B cell (primary cell): ENCODE data around the gene SPTBN2. TPM values are rescaled to one million over a fixed set of nuclear protein-coding genes. Genes with fewer than 3 reads are reported as not detected.

Experiments
- ATAC-seq: fragments of 200-7000 bp; cut with Tn5 transposase; one replicate; pipeline ENCODE4 v1.10.0; 2021; ENCODE audit warnings: low read depth, mild to moderate bottlenecking, moderate number of reproducible peaks, moderate library complexity
- CTCF ChIA-PET: fragments of 350-600 bp; sonication (Branson Sonifier 250); formaldehyde crosslinking; loops from one replicate; lab custom pipeline; 2021; ENCODE audit warnings: antibody characterized with exemption, inconsistent platforms; lab: Charles Lee
- POLR2A ChIA-PET: fragments of 350-600 bp; sonication (Branson Sonifier 250); formaldehyde crosslinking; loops from one replicate; lab custom pipeline; 2021; ENCODE audit warnings: antibody characterized with exemption; lab: Charles Lee
- DNase-seq: peaks from one replicate; pipeline ENCODE4 v3.0.0; 2013
- H2AFZ ChIP-seq: 2 replicates; pipeline ENCODE4 v1.6.1; 2012; ENCODE audit warnings: mild to moderate bottlenecking, low read depth, low read length; ENCODE audit not compliant: insufficient read depth, poor library complexity, severe bottlenecking
- H3K27ac ChIP-seq, 2 donors: 1 replicate in 1 of 2; 2 replicates in 1 of 2; pipeline ENCODE4 v1.5.1; 2012 to 2013; ENCODE audit warnings: low read length in 2 of 2, mild to moderate bottlenecking in 2 of 2, moderate library complexity in 1 of 2
- H3K27me3 ChIP-seq, 4 experiments: fragments of 200-600 bp in 1 of 4; sonication (generic) in 1 of 4; replicated peaks in 1 of 4; 1 replicate in 2 of 4; 2 replicates in 2 of 4; pipeline versions ENCODE4 v1.6.1 to v1.7.0; 2013 to 2016; ENCODE audit warnings: low read length in 3 of 4, mild to moderate bottlenecking in 2 of 4, mixed read lengths in 1 of 4, moderate library complexity in 1 of 4; ENCODE audit not compliant: insufficient read depth in 4 of 4, control insufficient read depth in 3 of 4; ENCODE audit errors: control extremely low read depth in 1 of 4
- H3K36me3 ChIP-seq, 2 experiments: replicated peaks in 1 of 2; 1 replicate in 1 of 2; 2 replicates in 1 of 2; pipeline versions ENCODE4 v1.6.1 to v1.7.1; 2013; ENCODE audit warnings: low read length in 1 of 2; ENCODE audit not compliant: insufficient read depth in 2 of 2, control insufficient read depth in 1 of 2; ENCODE audit errors: control extremely low read depth in 1 of 2, extremely low read depth in 1 of 2
- H3K4me1 ChIP-seq, 2 donors: fragments of 200-600 bp in 1 of 2; sonication (generic) in 1 of 2; 1 replicate in 1 of 2; 2 replicates in 1 of 2; pipeline versions ENCODE4 v1.5.1 to v1.6.1; 2013 to 2017; ENCODE audit warnings: low read length in 2 of 2; ENCODE audit not compliant: control insufficient read depth in 2 of 2, insufficient read depth in 2 of 2
- H3K4me2 ChIP-seq: replicated peaks from 2 replicates; pipeline ENCODE3; 2012; ENCODE audit warnings: mild to moderate bottlenecking, low read depth, low read length; ENCODE audit not compliant: poor library complexity, severe bottlenecking
- H3K4me3 ChIP-seq, 5 experiments: fragments of 200-600 bp in 1 of 5; sonication (generic) in 1 of 5; 1 replicate in 3 of 5; 2 replicates in 2 of 5; pipeline versions ENCODE4 v1.5.1 to v1.7.0; 2011 to 2016; ENCODE audit warnings: low read length in 4 of 5, mild to moderate bottlenecking in 4 of 5, low read depth in 2 of 5, control low read depth in 1 of 5, moderate library complexity in 1 of 5; ENCODE audit not compliant: insufficient read depth in 1 of 5; ENCODE audit errors: control extremely low read depth in 1 of 5, extremely low read depth in 1 of 5
- H3K79me2 ChIP-seq: fragments of 200-600 bp; sonication (generic); one replicate; pipeline ENCODE4 v1.6.0; 2016; ENCODE audit warnings: low read length; ENCODE audit not compliant: control insufficient read depth, insufficient read depth
- H3K9ac ChIP-seq: fragments of 200-600 bp; sonication (generic); 2 replicates; pipeline ENCODE4 v1.6.1; 2017; ENCODE audit warnings: mild to moderate bottlenecking, low read length, moderate library complexity
- H3K9me3 ChIP-seq, 3 donors: one replicate each; pipeline versions ENCODE4 v1.6.1 to v1.7.1; 2013; ENCODE audit warnings: low read length in 2 of 3; ENCODE audit not compliant: control insufficient read depth in 2 of 3, insufficient read depth in 1 of 3; ENCODE audit errors: control extremely low read depth in 1 of 3
- H4K20me1 ChIP-seq: 2 replicates; pipeline ENCODE4 v1.6.0; 2012; ENCODE audit warnings: mild to moderate bottlenecking, low read length; ENCODE audit not compliant: insufficient read depth, control insufficient read depth, poor library complexity, severe bottlenecking
- H3K27ac Mint-ChIP-seq: one replicate; pipeline ENCODE4 v1.8.0; 2021; ENCODE audit warnings: mixed read lengths
- H3K27me3 Mint-ChIP-seq: one replicate; pipeline ENCODE4 v1.8.0; 2021; ENCODE audit warnings: mixed read lengths
- H3K4me1 Mint-ChIP-seq: one replicate; pipeline ENCODE4 v1.8.0; 2021; ENCODE audit warnings: mixed read lengths
- H3K4me3 Mint-ChIP-seq: one replicate; pipeline ENCODE4 v1.8.0; 2021; ENCODE audit warnings: mixed read lengths
- H3K9me3 Mint-ChIP-seq: one replicate; pipeline ENCODE4 v1.8.0; 2022; ENCODE audit warnings: mixed read lengths; ENCODE audit not compliant: insufficient read depth
- EZH2 ChIP-seq: IDR thresholded peaks from 2 replicates; pipeline ENCODE4 v1.6.1; 2012; ENCODE audit warnings: borderline replicate concordance, low read depth, mild to moderate bottlenecking, moderate library complexity, low read length; ENCODE audit not compliant: insufficient read depth, poor library complexity, severe bottlenecking
- WGBS: methylation state at CpG from one replicate; pipeline ENCODE4 v1.1.5; 2013; ENCODE audit warnings: missing lambda C conversion rate; ENCODE audit not compliant: insufficient coverage; 5-methylcytosine and 5-hydroxymethylcytosine counted together
- intact Hi-C: fragments of 100-400 bp; cut with micrococcal nuclease; formaldehyde crosslinking; loops from one replicate; pipeline ENCODE4 v1.10.0; 2022
- polyA plus RNA-seq: library from polyadenylated mRNA; depleted of rRNA; stranded (reverse); fragments of >200 nt; gene quantifications from 2 replicates; pipeline ENCODE4 v1.2.3, GENCODE V29; 2012
- total RNA-seq, 2 donors: library from RNA; stranded (reverse); fragments of 120-200 nt in 1 of 2; gene quantifications; 1 replicate in 1 of 2; 2 replicates in 1 of 2; pipeline versions ENCODE4 v1.2.3 to v1.2.4, GENCODE V29; 2013 to 2022
- TF ChIP-seq, protein P1 (sequence below): fragments of 200-600 bp; IDR thresholded peaks from one replicate; pipeline ENCODE4 v1.8.0; 2022; ENCODE audit warnings: antibody characterized with exemption, mild to moderate bottlenecking

Gene SPTBN2
- total and polyA plus RNA-seq, 2 donors (not counting 1 experiment from before 2014, with no cell fraction given), result 0.67 to 1.2 TPM

- peak overlapping the region; percentile 99 for H3K4me3 Mint-ChIP-seq
- H3K9me3 ChIP-seq, result no peaks in the 10 kb centered on the region
- H3K27me3 Mint-ChIP-seq, result no peaks in the 10 kb centered on the region
- peak overlapping the region; percentile 99 for H3K27ac Mint-ChIP-seq
- DNase-seq (peak; percentile 59), ATAC-seq (no peak)
- H3K27ac ChIP-seq, result peak overlapping the region in 1 of 2 donors; percentile 29
- H3K9me3 Mint-ChIP-seq, result no peaks in the 10 kb centered on the region
- 83% methylated on average over 9 of the region's 16 CpGs for WGBS
- peaks cover 60% of the 10 kb centered on the region for H3K79me2 ChIP-seq
- H3K9ac ChIP-seq, result peak overlapping the region; percentile 89
- CTCF ChIA-PET, result interaction anchor here (0.6 to 8.0 kb wide), 14 partner anchors 30 to 268 kb away, joined by 3 to 301 read pairs (median 16); partner anchors contain the start of genes ACTN3, BBS1, CCDC87 and CCS
- peak overlapping the region; percentile 97 for H3K4me2 ChIP-seq
- POLR2A ChIA-PET, result interaction anchor here (0.5 to 3.1 kb wide), 10 partner anchors 13 to 268 kb away, joined by 3 to 49 read pairs (median 14); partner anchors contain the start of genes CCDC87, CCS, RBM14 and RBM4
- peak overlapping the region; percentile 29 for H2AFZ ChIP-seq
- peaks cover 35% of the 10 kb centered on the region for H3K4me1 Mint-ChIP-seq
- intact Hi-C loops, result loop anchor here (2.0 to 5.0 kb wide), 2 partner anchors 18 to 209 kb away; partner anchors contain the start of gene PELI3
- H4K20me1 ChIP-seq, result peaks cover 17% of the 10 kb centered on the region
- TF ChIP-seq EZH2, result no peak
- TF ChIP-seq, protein P1, sequence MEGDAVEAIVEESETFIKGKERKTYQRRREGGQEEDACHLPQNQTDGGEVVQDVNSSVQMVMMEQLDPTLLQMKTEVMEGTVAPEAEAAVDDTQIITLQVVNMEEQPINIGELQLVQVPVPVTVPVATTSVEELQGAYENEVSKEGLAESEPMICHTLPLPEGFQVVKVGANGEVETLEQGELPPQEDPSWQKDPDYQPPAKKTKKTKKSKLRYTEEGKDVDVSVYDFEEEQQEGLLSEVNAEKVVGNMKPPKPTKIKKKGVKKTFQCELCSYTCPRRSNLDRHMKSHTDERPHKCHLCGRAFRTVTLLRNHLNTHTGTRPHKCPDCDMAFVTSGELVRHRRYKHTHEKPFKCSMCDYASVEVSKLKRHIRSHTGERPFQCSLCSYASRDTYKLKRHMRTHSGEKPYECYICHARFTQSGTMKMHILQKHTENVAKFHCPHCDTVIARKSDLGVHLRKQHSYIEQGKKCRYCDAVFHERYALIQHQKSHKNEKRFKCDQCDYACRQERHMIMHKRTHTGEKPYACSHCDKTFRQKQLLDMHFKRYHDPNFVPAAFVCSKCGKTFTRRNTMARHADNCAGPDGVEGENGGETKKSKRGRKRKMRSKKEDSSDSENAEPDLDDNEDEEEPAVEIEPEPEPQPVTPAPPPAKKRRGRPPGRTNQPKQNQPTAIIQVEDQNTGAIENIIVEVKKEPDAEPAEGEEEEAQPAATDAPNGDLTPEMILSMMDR, result no peak
- H3K36me3 ChIP-seq, result peaks cover 0 to 2% of the 10 kb centered on the region in 2 experiments
- peak overlapping the region in 4 of 5 experiments; percentile 29 to 89 (median 86) for H3K4me3 ChIP-seq
- H3K4me1 ChIP-seq, result peaks cover 24 to 35% of the 10 kb centered on the region in 2 donors
- H3K27me3 ChIP-seq, result no peaks in the 10 kb centered on the region
Measured at GRCh38 chr11:66676282-66676919, 52.6 kb downstream of the SPTBN2 start.
